Omental fat pad (tissue), 4 donors: ENCODE data around the gene CEP164. TPM values are rescaled to one million over a fixed set of nuclear protein-coding genes. Genes with fewer than 3 reads are reported as not detected.
"Not testable (repeated sequence)": the region's sequence is repeated elsewhere in the genome, so short reads cannot be mapped to it uniquely, and the experiment has no call there.

Source experiments
- ATAC-seq: fragments of 150-250 bp; one replicate; pipeline ENCODE4 v1.9.1; 2016; ENCODE audit warnings: mild to moderate bottlenecking, moderate library complexity; ENCODE audit not compliant: low FRiP score
- DNase-seq: peaks from one replicate; pipeline ENCODE4 v3.0.0-alpha.2; 2019; ENCODE audit warnings: low spot score
- total RNA-seq, 4 donors: library from RNA; depleted of rRNA; stranded (reverse); fragments of >200 nt; gene quantifications; one replicate each; pipeline ENCODE4 v1.1.0, GENCODE V29; 2016
- TF ChIP-seq, protein P1 (sequence below), 3 donors: fragments of 450-650 bp; IDR thresholded peaks; one replicate each; pipeline ENCODE4 v1.5.1; 2016 to 2017; ENCODE audit warnings: antibody characterized with exemption in 3 of 3, mild to moderate bottlenecking in 3 of 3, moderate library complexity in 2 of 3

The CEP164 gene
- total RNA-seq, 4 donors from 2014 or later, result 15.1 to 20.3 (median 19.4) TPM

DNA sequence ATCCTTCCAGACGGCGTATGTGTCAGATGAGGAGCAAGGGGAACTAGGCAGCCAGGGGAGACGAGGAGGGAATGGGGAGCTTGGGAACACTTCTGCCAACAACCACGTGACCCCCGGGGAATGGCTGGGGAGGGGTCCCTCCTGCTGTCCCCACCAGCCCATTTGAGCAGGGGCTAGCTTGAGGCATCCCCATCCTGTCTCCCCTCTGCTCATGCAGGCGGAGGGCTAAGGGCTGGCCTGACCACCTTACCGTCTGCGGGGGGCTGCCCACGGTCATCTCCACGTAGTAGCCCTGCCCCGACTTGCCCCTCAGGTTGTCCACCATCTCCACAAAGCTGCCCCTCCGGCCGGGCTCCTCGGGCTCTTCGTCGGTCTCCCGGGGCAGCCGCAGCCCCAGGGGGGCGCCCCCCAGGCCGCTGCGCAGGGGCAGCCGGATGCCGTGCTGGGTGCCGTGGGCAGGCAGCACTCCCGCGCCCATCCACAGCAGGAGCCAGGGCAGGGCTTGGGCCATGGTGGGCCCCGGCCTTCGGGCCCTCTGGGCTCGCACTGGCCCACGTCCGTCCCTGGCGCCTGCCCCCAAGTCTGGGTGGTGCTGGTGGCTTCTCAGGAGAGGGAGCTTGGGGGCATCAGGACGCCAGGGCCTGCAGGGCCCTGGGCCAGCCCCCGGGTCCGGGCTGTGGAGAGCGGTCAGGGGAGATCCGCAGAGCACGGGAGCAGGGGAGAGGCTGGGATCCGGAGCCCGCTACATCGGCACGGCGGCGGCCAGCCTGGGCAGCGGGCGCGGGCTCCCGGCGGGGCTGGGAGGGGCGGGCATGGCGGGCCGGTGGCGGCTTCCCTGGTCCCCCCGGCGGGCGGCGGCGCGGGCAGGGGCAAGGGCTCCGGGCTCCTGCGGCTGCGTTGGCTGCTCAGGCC, 12.1 kb upstream of the CEP164 start:
- DNase-seq, result no peak
- TF ChIP-seq, protein P1, sequence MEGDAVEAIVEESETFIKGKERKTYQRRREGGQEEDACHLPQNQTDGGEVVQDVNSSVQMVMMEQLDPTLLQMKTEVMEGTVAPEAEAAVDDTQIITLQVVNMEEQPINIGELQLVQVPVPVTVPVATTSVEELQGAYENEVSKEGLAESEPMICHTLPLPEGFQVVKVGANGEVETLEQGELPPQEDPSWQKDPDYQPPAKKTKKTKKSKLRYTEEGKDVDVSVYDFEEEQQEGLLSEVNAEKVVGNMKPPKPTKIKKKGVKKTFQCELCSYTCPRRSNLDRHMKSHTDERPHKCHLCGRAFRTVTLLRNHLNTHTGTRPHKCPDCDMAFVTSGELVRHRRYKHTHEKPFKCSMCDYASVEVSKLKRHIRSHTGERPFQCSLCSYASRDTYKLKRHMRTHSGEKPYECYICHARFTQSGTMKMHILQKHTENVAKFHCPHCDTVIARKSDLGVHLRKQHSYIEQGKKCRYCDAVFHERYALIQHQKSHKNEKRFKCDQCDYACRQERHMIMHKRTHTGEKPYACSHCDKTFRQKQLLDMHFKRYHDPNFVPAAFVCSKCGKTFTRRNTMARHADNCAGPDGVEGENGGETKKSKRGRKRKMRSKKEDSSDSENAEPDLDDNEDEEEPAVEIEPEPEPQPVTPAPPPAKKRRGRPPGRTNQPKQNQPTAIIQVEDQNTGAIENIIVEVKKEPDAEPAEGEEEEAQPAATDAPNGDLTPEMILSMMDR (IDR thresholded peaks at IDR 0.05), result no peak

DNA sequence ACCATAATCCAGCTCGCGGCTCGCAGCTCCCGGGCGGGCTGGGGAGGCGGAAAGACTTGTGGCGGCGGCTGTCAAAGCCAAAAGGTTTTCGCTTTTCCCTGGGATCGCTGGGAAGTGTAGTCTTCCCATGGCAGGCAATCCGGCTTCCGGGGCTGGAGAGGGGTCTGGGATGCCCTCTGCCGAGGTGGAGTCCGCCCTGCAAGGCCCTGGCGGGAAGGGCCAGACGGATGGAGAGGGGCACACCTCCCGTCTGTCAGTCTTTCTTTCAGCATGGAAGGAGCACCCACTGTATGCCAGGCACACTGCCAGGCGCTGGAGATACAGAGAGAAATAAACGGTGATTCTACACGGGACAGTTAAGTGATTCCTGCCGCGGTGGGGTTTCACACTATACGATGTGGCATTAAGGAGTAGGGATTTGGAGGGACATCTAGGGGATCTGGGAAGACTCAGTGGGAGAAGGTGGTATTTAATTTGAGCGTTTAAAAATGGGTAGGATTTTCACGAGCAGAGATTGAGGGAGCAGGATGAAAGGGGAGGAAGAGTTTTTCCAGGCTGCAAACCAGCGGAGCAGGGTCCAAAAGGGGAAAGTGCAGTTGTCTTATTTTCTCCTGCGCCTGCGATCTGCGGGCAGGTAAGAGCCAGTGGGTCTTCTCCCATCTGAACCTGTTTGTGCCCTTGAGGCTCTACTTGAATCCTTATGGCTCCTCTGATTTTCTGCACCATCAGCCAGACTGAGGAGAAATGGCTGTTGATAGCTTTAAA, 11.3 kb upstream of the CEP164 start, which contains the start of gene BACE1:
TSS of gene BACE1 (minus strand) at position 60 of the 765 bp plus-strand sequence. CDS start 461 bp downstream, outside the sequence.
- DNase-seq (peak; percentile 35), ATAC-seq (peak; percentile 89)
- TF ChIP-seq, protein P1 (IDR thresholded peaks at IDR 0.05), result no peak

More for the DNA sequence above, 12.1 kb upstream of the CEP164 start:
- peak; percentile 55 for ATAC-seq

DNA sequence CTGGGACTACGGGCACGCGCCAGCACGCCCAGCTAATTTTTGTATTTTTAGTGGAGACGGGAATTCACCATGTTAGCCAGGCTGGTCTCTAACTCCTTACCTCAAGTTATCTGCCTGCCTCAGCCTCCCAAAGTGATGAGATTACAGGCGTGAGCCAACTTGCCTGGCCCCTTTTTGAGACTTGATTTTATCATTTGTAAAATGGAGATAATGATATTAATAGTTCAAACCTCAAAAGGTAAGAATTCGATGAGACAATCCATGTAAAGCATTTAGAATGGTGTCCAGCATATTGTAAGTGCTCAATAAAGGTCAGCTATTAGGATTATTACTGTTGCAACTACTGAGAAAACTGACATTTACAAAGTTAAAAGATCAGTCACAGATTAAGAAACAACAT, 8.9 kb upstream of the CEP164 start:
- ATAC-seq, result no peak
- TF ChIP-seq, protein P1 (IDR thresholded peaks at IDR 0.05), result no peak
- no peak for DNase-seq

DNA sequence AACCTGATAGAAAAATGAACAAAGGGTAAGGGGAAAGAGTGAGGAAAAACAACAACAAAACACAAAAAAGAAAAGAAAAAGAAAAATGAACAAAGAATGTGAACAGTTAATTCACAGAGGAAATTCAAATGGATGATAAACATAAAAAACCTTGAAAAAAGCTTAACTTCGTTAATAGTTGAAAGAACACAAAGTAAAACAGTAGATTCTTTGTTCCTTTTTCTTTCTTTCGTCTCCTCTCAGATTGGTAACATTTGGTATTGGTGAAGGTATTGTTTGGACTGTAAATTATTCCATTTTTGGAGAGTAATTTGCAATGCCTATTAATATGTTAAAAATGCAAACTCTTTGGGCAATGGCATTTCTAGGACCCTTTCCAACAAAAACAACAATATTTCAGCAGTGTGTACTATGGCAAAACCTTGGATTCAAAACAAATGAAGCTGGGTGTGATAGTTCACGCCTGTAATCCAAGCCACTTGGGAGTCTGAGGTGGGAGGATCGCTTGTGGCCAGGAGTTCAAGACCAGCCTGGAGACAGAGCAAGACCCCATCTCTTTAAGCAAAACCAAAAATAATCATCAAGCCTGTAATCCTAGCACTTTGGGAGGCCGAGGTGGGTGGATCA, 8.3 kb upstream of the CEP164 start:
- ATAC-seq (no peak), DNase-seq (no peak)
- TF ChIP-seq, protein P1 (IDR thresholded peaks at IDR 0.05), result no peak

- DNase-seq, ATAC-seq: not testable (repeated sequence)
Observed at GRCh38 chr11:117327255-117327566, 443 bp upstream of the CEP164 start.

DNA sequence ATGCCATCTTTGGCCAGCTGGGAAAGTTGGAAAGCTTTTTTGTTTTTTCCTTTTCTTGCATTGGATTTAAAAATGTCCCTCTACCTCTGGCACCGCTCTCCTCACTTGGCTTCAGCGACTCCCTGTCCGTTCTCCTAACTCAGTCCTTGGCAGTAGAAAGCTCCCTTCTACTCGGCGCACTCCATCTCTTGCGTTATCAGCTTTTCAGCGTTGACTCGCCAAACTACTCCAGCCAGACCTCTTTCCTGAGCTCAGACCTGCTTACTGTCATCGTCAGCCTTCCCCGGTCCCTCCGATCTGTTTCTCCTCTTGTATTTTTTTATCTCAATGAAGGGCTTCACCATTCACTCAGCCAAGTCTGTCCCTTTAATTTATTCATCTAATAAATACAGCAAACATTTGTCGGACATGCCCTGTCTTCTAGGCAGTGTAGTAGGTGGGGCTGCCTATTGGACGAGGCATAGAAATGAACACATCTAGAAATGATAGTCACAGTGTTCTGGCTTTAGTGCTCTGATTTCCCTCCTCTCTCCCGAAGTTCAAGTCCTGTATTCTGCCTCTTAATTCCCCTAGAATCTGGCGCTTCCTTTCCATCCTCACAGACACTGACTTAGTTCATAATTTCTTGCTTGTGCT, 839 bp downstream of the CEP164 start:
- TF ChIP-seq, protein P1 (IDR thresholded peaks at IDR 0.05), result no peak
- peak; percentile 26 for DNase-seq
- peak; percentile 43 for ATAC-seq

GRCh38 chr11:117332843-117333242, 5.2 kb downstream of the CEP164 start:
- no peak for DNase-seq
- TF ChIP-seq, protein P1 (IDR thresholded peaks at IDR 0.05), result no peak
- no peak for ATAC-seq
